ENCODE results near the gene CCDC88B.

- no peak for TF ChIP-seq EGR1 (IDR thresholded peaks at IDR 0.05)
- no peak for TF ChIP-seq TAF1 (IDR thresholded peaks at IDR 0.05; ENCODE audit: low read depth)
- no peak for TF ChIP-seq CEBPB (IDR thresholded peaks at IDR 0.05)
- TF ChIP-seq EP300 (IDR thresholded peaks at IDR 0.05; ENCODE audit: borderline replicate concordance): no peak
- no peak for TF ChIP-seq FOXM1 (IDR thresholded peaks at IDR 0.05; ENCODE audit: borderline replicate concordance, low read depth)
- TF ChIP-seq MAX (IDR thresholded peaks at IDR 0.05): 0 out of 2 replicates have a peak, but pooled peaks have one; percentile 41
- TF ChIP-seq YY1 (IDR thresholded peaks at IDR 0.05; ENCODE audit: low read depth): no peak
- peak; percentile 88 for TF ChIP-seq RAD21 (IDR thresholded peaks at IDR 0.05; ENCODE audit: low read depth)
- TF ChIP-seq USF1 (IDR thresholded peaks at IDR 0.05): no peak
- TF ChIP-seq ZBTB7A (IDR thresholded peaks at IDR 0.05; ENCODE audit: low read depth): peak; percentile 91
- TF ChIP-seq CREB1 (IDR thresholded peaks at IDR 0.05; ENCODE audit: low read depth): no peak
- no peak for TF ChIP-seq REST (IDR thresholded peaks at IDR 0.05; ENCODE audit: low read depth)
Measured at GRCh38 chr11:64355078-64355940, 15.3 kb downstream of the CCDC88B start.

All from Ishikawa (cell line).